ENCODE results near the gene KLK6.

GRCh38 chr19:50944795-50945194, 24.6 kb downstream of the KLK6 start:
- TF ChIP-seq CTCF (CRISPR knock-in tag; IDR thresholded peaks at IDR 0.05) (no peak), RBM22 (optimal IDR thresholded peaks at IDR 0.05; ENCODE audit: low read length) (no peak), NR1H2 (CRISPR knock-in tag; IDR thresholded peaks at IDR 0.05; ENCODE audit: borderline replicate concordance, low read depth) (no peak), ZNF34 (CRISPR knock-in tag; IDR thresholded peaks at IDR 0.05; ENCODE audit: borderline replicate concordance) (no peak), ZBTB4 (CRISPR knock-in tag; IDR thresholded peaks at IDR 0.05; ENCODE audit: borderline replicate concordance) (no peak), RBFOX2 (IDR thresholded peaks at IDR 0.05; ENCODE audit: low read depth, low read length) (no peak), ZNF749 (CRISPR knock-in tag; IDR thresholded peaks at IDR 0.05; ENCODE audit: borderline replicate concordance) (no peak), POLR2AphosphoS5 (IDR thresholded peaks at IDR 0.05; ENCODE audit: low read depth, low read length) (no peak)

Data from HepG2 (cell line).